ENCODE results near the gene TNS3.

DNA sequence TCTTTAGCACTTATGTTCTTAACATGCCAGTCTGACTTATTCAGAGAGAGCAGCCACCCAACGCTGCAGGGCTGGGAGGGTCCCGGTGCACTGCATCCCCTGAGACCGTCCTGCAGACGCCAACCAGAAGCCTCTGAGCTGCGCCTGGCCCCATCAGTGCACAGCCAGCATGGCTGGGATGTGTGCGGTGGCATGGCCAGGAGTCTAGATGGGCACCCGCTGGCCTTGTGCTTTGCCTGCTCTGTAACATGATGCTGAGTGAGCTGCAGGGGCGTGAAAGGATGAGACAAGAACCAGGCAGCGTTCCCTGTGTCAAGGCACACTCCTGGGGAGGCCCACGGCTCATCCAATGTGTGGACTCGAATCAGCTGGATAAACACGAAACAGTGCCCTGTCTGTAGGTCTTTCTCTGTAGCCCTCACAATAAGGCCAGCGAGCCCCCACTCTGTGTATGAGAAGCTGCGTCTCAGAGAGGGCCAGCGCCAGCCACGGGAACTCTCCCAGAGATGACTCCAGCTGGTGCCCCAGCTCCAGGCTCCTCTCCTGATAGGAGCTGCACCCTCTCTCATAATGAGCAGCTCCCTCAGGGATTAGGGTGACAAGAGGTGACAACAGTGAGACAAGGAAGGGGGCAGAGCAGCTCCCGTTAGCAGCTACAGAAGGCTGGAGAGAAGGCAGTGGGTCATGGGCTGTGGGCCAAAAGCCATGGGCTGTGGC is 96.8 kb downstream of the TNS3 start:
- TF ChIP-seq, protein P1, sequence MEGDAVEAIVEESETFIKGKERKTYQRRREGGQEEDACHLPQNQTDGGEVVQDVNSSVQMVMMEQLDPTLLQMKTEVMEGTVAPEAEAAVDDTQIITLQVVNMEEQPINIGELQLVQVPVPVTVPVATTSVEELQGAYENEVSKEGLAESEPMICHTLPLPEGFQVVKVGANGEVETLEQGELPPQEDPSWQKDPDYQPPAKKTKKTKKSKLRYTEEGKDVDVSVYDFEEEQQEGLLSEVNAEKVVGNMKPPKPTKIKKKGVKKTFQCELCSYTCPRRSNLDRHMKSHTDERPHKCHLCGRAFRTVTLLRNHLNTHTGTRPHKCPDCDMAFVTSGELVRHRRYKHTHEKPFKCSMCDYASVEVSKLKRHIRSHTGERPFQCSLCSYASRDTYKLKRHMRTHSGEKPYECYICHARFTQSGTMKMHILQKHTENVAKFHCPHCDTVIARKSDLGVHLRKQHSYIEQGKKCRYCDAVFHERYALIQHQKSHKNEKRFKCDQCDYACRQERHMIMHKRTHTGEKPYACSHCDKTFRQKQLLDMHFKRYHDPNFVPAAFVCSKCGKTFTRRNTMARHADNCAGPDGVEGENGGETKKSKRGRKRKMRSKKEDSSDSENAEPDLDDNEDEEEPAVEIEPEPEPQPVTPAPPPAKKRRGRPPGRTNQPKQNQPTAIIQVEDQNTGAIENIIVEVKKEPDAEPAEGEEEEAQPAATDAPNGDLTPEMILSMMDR (IDR thresholded peaks at IDR 0.05), result no peak
- no peak for TF ChIP-seq SIN3A (IDR thresholded peaks at IDR 0.05; ENCODE audit: borderline replicate concordance, insufficient read depth, low read depth, low read length)
- TF ChIP-seq, protein P2, sequence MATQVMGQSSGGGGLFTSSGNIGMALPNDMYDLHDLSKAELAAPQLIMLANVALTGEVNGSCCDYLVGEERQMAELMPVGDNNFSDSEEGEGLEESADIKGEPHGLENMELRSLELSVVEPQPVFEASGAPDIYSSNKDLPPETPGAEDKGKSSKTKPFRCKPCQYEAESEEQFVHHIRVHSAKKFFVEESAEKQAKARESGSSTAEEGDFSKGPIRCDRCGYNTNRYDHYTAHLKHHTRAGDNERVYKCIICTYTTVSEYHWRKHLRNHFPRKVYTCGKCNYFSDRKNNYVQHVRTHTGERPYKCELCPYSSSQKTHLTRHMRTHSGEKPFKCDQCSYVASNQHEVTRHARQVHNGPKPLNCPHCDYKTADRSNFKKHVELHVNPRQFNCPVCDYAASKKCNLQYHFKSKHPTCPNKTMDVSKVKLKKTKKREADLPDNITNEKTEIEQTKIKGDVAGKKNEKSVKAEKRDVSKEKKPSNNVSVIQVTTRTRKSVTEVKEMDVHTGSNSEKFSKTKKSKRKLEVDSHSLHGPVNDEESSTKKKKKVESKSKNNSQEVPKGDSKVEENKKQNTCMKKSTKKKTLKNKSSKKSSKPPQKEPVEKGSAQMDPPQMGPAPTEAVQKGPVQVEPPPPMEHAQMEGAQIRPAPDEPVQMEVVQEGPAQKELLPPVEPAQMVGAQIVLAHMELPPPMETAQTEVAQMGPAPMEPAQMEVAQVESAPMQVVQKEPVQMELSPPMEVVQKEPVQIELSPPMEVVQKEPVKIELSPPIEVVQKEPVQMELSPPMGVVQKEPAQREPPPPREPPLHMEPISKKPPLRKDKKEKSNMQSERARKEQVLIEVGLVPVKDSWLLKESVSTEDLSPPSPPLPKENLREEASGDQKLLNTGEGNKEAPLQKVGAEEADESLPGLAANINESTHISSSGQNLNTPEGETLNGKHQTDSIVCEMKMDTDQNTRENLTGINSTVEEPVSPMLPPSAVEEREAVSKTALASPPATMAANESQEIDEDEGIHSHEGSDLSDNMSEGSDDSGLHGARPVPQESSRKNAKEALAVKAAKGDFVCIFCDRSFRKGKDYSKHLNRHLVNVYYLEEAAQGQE (IDR thresholded peaks at IDR 0.05; ENCODE audit: insufficient read depth in 1 of 2, low read depth in 2 of 2, low read length in 1 of 2), result no peak
